HG02763 (cell line): ENCODE results near the gene IGFBP5.

ENCODE experiments used
- ATAC-seq: cut with Tn5 transposase; IDR thresholded peaks from one replicate; pipeline ENCODE4 v1.9.1; 2021; ENCODE audit warnings: mild to moderate bottlenecking, moderate library complexity; ENCODE audit not compliant: unreplicated experiment

Gene IGFBP5

DNA sequence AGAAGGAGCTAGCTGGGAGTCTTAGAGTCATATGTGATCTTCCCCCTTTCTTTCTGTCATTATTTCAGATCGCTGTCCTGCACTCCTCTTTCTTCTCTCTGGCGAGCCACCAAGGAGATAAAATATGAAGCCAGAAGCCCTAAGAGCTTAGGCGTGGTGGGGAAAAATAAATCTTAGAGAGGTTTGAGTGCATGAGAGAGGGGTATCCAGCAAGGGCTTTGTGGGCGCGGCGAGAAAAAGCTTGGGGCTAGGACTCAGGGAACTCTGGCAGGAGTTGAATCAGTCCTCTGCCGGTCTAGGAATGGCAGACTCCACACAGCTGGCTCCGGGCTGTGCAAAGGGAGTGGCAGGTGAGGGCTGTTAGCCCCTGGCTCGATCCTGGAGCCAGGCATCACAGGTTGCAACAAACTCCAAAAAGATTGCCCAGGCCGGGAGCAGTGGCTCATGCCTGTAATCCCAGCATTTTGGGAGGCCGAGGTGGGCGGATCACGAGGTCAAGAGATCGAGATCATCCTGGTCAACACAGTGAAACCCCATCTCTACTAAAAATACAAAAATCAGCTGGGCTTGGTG lies 20.1 kb upstream of the IGFBP5 start:
- ATAC-seq: no peak

DNA sequence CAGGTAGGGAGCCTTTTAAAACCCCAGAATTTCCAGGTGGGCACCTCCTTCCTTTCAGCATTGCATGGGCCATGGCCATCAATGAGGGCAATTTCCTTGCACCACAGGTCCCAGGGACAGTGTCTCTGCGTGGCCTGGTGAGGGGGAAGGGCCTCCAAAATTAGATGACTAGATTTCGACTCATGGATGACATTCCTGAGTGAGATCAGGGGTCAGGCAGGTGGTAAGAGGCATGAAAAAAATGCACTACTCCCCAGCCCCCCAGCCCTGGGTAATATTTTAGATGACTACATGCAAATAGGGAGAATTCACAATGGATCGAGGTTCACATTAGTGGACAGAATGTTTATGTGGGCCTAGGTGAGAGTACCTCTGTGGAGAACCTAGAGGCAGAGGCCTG lies 19.0 kb upstream of the IGFBP5 start:
- ATAC-seq: no peak

DNA sequence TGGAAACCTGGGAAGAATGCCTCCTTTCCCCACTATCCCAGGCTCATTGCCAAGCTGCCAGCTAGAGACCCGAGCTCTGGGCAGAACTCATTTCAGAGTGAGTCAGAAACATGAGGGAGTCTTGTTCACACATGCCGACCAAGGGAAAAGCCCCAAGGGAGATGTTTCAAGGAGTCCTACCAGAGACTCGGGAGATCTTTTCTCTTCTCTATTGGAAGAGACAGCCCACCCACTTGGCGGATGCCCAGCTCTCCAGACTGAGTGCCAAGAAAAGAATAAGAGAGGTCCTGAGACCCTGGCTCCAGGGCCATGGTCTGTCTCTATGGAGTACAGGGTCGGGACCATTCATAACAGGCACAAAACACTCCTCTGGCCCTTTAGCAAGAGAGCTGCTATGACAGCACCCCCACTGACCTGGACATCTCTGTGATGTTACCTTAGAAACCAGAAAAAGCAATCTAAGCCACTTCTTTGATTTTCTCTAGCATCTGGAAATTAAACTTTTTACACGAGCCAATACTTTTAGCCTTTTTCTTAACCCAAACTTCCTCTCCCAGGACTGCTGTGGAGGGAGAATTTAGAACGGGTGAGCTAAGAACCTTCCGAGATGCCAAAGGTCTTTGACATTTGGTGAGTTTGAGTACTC lies 18.5 kb upstream of the IGFBP5 start:
- no peak for ATAC-seq

DNA sequence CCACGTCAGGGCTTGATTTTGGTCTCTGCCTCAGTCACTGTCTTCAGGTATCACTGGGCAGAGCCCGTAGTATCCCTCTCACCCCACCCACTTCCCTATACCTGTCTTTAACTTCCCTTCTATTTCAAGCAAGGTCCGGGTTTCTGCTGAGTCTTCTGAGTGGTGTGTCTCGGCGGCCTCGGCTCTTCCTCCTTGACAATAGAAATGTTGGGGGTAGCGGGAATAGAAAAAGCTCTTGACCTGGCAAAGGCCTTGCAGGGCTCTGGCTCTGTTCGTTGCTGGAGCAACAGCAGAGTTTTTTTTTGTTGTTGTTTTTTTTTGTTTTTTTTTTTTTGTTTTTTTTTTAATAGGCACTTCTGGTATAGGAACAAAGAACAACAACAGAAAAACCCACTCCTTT lies 16.0 kb upstream of the IGFBP5 start:
- ATAC-seq: no peak

DNA sequence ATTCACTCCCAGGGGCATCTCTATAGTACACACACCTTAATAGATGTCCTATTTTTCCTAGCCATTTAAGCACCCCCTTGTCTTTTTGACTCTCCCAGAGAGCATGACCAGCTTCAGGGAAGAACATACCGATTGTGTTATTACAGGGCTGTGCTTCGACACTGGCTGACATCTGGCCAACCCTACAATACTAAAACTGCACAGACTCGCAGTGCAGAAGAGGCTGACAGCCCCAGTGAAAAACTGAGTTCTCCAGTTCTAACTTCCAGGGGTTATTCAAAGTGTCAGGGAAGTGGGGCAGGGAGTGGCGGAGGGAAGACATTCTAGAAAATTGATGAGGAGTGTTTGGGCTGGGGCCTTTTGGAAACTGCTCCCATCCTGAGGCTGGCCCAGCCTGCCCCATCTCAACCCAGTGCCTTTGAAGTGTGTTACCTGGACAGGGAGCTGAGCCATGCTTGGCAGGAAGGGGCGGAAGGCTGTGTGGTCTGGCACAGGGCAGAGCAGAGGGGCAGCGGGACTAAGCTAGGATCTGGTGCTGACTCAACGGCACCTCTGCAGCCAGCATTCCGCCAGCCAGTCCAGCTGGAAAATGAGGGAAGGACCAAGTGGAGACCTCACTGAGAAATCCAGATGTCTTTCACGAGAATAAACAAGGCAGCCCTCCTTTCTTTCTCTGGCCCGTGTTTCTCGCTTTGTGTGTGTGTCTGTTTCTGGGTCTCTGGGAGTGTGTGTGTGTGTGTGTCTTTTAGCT lies 15.4 kb upstream of the IGFBP5 start:
- ATAC-seq: no peak

DNA sequence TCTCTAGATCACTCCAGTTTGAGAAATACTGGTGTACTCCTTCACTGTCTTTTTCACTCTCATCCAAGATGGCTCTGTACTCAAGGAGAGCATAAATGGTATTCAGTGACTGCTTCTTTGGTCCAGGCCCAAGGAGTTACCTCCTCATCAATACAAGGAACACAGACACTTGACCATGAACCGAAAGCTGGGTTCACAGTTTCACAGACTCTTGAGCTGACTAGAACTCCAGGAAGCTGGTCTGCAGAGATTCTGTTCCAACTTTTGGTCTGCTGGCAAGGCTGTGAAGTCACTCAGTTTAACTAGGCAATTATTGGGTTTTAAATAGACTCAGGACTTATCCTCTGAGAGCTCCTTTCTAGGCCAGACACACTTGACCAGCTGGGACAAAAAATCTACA lies 7.4 kb upstream of the IGFBP5 start:
- no peak for ATAC-seq

DNA sequence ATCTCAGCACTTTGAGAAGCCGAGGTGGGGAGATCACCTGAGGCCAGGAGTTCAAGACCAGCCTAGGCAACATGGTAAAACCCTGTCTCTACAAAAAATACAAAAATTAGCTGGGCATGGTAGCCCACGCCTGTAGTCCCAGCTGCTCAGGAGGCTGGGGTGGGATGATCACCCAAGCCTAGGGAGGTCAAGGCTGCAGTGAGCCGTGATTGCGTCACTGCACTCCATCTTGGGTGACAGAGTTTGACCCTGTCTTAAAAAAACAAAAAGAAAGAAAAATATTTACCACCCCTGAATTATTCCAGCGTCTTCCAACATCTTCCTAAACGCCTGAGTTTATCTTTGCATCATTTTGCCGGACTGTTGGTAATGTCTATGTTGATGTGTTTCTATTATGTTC lies 6.2 kb upstream of the IGFBP5 start:
- ATAC-seq: no peak

DNA sequence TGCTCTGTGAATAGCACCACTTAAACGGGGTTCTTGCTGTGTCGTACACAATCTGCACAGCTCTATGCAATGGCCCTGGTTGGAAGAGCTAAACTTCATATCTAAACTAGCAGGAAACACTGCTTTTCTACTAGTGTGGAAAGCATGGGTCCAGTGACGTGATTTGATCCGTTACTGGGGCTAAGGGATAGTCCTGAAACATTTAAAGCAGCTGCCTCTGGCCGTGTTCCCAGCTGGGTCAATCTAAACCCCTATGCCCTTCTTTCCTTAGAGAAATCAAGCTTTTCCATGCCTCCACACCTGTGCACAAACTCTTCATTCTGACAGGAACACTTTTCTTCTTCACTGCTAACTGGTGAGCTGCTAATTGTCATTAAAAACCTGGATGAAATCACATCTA lies 5.4 kb upstream of the IGFBP5 start:
- ATAC-seq: no peak

DNA sequence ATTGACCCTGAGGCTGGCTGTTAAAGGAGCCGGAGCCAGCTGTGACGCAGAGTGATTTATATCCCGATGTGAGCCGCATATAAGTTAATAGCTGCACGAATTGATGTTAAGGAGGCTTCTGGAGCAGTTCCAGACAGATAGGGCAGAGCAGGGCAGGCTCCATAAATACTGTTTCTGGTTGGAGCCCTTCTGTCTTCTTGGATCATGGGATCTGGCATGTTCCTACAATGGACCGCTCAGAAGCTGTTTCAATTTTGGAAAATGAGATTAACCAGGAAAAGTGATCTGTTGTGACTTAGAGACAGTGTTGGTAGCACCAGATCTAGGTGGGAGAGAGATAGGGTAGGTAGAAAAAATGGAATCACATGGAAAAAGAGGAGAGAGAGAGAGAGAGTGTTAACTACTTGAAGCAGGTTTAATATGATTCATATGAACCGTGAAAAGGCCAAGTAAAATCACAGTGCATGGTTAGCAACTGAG lies 4.8 kb upstream of the IGFBP5 start:
- ATAC-seq: no peak

DNA sequence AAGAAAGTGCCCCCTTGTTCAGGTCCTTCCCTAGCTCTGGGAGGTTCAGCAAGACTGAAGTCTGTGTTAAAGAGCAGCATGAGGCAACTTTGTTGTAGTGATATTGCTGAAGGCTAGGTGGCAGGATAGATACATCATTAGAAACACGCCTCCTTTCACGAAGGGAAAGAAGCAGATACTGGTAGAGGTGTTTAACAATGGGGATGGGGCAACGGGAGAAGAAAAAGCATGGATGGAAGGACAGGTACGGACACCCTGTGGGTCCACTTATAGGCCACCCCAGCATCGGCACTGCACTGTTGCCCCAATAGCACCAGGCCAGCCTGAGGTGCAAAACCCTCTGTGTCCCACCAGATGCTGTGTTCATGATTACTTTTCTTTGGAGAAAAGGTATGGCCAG lies 3.5 kb upstream of the IGFBP5 start:
- no peak for ATAC-seq

DNA sequence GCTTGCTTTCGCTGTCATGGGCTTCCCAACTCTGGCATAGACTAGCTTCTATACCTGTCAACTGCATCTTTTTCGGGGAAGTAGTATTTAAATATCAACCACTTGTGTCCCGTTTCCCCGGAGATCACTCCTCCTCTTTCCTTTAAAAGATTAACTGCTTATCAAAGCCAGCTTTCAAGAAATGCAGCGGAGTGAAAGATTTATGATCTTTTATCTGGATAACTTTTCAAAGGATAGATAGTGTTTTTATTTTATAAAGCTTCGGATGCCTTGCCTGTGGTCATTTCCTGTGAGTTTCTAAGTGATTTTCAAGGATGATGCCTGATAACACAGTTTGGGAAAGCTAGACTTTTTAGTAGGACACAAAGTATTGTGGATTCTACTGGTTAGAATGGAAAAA lies 2.9 kb upstream of the IGFBP5 start:
- ATAC-seq: no peak

DNA sequence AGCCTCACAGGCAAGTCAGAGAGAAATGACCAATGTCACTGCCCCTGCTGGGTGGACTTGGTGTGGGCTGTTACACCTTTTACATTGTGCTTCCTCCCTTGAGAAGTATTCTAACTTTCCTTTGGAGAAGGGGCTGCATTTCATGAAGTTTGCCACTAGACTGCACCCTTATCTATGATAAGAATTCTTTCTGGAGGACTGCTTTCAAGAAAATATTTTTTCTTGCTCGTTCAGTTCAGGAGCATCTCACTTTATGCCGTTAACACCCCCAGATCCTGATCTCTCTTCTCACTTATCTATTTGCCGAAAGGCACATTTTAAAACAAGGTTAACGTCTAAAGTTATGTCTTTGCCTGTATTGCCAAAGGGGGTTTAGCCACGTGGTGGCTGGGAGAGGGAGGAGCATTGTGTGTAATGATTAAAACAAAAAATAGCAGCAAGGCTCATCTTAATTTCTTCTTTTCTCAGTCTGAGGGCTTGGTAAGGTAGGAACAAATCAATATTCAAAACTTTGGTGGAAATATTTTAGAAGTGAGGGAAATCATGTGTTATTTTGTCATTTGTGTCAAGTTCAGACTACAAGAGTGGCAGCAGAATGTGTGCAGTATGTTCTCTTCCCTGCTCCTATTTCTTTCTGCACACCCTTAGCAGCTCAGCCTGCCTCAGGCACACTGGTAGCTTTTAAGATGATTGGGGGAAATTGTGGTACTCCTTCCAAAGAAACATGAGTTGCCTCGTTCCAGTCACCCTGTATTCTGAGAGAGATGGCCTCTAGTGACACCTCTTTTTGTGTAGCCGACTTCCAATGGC lies 1.6 kb upstream of the IGFBP5 start:
- no peak for ATAC-seq

DNA sequence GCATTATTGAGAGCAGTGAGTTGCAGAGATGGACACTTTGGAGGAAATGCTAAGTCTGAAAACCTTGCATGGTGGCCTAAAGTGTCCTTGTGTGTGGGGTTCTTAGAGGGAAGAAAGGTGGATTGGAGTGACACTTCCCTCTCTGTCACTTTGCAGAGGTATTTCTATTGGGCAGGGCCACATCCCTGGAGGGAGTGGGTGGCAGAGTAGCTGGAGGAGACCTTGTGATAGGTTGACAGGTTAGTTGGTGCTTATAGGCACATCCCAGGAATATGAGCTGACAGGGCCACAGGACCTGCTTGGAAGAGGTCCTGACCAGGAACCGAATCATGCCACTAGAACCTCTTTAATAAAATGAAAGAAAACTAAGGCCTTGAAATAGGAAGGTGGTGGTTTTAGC lies 972 bp upstream of the IGFBP5 start:
- no peak for ATAC-seq

DNA sequence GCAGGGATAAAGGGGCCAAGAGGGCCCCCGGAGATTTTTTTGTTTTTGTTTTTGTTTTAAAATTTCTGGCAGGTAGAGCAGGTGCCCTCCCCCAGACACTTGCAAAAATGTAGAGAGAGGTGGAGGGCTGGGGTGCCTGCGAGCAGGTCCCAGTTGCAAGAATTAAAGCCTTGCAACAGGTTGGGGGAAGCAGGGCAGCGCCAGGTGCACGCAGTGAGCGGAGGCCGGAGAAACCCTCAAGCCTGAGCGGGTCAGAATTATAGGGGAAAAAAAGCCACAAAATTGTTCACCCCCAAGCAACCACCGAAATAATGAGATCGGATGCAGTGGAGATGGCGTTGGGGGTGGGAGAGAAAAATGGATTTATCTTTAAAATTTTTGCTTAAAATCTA lies 527 bp downstream of the IGFBP5 start:
- no peak for ATAC-seq

DNA sequence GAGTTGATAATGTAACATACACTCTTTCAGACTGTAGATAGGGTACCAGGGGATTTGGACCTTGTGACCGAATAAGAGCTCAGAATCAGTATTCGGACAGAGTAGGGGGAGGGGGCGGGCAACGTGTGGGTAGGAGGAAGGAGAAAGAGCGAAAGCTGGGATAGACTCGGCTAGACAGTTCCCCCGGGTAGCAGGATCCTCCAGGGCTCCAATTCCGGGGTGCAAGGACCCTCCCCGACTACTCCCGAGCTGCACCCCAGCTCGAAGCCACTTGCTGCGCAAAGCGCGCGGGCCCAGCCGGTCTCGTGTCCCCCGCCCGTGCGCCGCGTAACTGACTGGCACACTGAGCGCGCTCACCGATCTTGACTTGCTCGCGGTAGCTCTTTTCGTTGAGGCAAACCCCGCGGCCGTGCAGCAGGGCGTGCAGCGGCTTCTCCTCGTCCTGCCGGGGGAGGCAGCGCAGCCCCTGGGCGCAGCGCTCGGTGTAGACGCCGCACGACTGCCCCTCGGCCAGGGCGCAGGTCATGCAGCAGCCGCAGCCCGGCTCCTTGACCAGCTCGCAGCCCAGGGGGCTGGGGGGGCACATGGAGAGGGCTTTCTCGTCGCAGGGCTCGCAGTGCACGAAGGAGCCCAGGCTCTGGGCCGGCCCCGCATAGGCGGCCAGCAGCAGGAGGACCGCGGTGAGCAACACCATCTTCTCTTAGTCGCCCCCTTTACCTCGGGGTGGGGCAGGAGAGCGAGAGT lies 1.1 kb downstream of the IGFBP5 start:
- ATAC-seq: no peak

DNA sequence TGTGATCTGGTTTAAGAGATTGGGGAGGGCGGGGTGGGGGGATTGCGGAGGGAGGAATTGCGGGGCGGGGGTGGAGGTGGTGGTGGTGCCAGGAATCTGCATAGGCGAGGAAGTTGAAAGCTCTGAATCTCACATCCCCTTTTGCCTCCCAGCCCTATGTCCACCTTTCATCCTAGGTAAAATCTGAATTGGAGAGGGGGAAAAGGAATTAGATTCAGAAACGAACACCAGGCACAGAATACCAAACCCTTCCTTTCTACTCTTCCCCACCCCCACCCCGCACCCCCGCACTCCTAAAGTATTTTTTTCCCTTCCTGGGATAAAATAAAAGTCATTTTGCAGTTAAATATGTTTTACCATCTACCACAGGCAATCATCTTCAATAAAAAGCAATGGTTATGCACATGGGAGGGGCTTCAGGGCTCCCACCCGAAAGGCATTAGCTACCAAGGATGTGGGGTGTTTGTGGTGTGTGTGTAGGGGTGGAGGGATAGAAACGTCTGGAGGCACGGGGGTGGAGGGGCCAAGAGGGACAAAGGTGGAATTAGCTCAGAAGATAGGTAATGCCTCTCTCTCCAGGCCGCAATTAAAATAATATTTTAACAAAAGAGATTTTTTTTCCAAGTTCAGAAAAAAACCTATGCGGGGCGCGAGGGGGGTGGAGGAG lies 1.8 kb downstream of the IGFBP5 start:
- no peak for ATAC-seq

DNA sequence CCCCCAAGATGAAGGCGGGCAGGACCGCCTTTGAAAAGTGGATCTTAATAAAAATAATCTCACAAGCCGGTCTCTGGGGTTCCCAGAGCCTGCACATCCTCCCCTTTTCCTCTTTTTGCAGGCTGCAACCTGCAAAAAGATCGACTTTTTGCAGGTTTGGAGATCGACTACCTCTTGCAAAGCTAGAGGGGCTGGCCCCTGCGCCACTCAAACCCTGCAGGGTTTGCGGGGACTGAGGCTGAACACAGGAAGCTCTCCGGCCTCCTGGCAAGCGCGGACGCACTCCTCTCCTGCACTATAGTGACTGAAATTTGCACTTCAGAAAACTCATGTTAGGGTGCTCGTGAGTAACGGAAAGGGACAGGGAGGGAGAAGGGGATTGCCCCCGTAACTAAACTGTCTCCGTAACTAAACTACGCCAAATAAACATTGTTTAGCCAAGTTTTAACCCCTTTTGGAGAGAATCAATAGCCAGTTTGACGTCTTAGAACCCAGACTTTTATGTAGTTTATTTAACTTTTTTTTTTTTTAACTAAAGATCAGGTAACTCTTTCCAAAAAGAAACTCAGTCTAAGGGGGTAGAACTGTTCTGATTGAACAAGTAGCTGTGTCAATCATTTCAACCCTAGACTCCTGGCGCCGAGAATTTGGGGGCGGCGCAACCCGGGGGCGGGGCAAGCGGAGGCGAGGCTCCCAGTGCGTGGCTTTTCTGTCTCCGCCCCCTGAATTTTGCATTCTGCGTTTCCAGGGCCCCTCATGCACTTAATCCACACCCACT lies 2.5 kb downstream of the IGFBP5 start:
- no peak for ATAC-seq

DNA sequence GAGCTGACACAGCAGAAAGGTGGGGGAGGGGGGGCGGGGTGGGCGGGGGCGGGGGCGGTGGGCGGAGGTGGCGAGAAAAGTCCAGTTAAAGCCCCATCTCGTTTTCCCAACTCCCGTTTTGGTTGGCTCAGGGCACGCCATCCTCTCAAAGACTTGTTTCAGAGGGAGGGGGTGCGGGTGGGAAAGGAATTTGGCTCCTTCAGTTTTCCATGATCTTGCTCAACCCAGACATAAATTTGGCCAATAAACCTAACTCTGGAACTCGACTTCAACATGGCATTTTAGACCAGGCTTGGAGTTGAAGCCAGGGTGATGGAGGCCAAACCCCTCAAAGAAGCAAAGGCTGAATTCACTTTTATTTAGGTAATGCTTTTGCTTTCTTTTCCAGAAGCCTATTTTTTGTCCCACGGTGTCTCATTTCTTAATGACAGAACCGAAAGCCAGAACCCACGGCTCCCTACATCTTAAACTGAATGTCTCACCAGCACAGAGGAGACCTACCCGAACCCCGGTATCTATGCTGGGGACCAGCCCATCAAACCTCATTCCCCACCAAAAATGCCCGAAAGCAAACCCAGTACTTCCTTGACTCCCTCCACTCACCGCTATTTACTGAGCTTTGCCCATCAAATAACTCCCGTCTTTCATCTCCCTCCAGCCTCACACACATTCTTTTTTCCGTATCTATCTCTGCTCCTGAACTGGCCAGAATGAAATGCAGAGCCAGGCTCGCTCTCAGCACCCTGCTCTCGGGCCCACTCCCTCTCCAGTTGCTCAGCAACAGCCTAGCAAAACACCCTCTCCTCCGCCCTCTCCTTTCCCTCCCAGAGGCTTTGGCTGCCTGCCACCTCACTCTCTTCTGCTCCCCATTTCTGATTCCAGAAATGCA lies 4.3 kb downstream of the IGFBP5 start:
- no peak for ATAC-seq

DNA sequence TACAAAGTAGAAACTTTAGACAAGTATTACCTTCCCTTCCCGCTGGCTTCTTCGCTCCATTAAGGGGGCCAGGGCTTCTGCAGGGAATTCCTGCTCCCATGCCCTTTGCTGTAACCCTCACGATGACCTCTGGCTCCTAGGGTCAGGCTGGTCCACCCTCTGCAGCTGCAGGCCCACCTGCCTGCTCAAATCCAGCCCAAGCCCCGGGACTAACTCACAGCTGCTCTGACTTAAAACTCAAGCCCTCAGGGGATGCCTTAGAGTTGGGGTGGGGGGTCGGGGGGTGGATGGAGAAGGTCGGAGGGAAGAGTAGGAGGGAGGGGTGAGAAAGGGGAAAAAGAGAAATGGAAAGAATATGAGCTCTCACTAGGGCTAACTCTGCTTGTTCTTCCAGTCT lies 4.9 kb downstream of the IGFBP5 start:
- ATAC-seq: no peak
